CD4-positive, alpha-beta memory T cell (primary cell): ENCODE data around the gene TMIE. TPM values are rescaled to one million over a fixed set of nuclear protein-coding genes. Genes with fewer than 3 reads are reported as not detected.

ENCODE experiments used
- CTCF ChIA-PET: fragments of 350-600 bp; sonication (Branson Sonifier 250); formaldehyde crosslinking; loops from one replicate; lab custom pipeline; 2021; ENCODE audit warnings: inconsistent platforms; ENCODE audit not compliant: partially characterized antibody; lab: Charles Lee
- POLR2A ChIA-PET: fragments of 350-600 bp; sonication (Branson Sonifier 250); formaldehyde crosslinking; loops from one replicate; lab custom pipeline; 2021; ENCODE audit not compliant: partially characterized antibody; lab: Charles Lee
- DNase-seq, 5 donors: peaks; one replicate each; pipeline versions ENCODE4 v3.0.0 to v3.0.0-alpha.2; 2020 to 2022; ENCODE audit warnings: mixed read lengths in 1 of 5
- H3K27ac ChIP-seq: one replicate; pipeline ENCODE4 v1.7.0; 2013; ENCODE audit warnings: low read depth, low read length
- H3K27me3 ChIP-seq: 2 replicates; pipeline ENCODE4 v1.7.0; 2013; ENCODE audit warnings: mild to moderate bottlenecking, low read length, moderate library complexity; ENCODE audit not compliant: insufficient read depth
- H3K36me3 ChIP-seq: 2 replicates; pipeline ENCODE4 v1.7.0; 2013; ENCODE audit warnings: mild to moderate bottlenecking, low read length, moderate library complexity; ENCODE audit not compliant: insufficient read depth
- H3K4me1 ChIP-seq: 2 replicates; pipeline ENCODE4 v1.7.0; 2013; ENCODE audit warnings: mild to moderate bottlenecking, low read length, moderate library complexity; ENCODE audit not compliant: insufficient read depth
- H3K4me3 ChIP-seq, 2 donors: one replicate each; pipeline ENCODE4 v1.7.0; 2013; ENCODE audit warnings: low read length in 2 of 2, mild to moderate bottlenecking in 1 of 2
- H3K9me3 ChIP-seq, 2 donors: one replicate each; pipeline ENCODE4 v1.7.0; 2013; ENCODE audit warnings: low read length in 2 of 2, control low read depth in 1 of 2; ENCODE audit not compliant: control insufficient read depth in 1 of 2
- H3K27ac Mint-ChIP-seq, 7 donors: one replicate each; pipeline ENCODE4 v1.8.0; 2020 to 2021; ENCODE audit warnings: mixed read lengths in 7 of 7, mild to moderate bottlenecking in 6 of 7, inconsistent platforms in 3 of 7, moderate library complexity in 3 of 7
- H3K27me3 Mint-ChIP-seq, 2 donors: one replicate each; pipeline ENCODE4 v1.8.0; 2020 to 2021; ENCODE audit warnings: mixed read lengths in 2 of 2
- H3K36me3 Mint-ChIP-seq, 2 donors: one replicate each; pipeline ENCODE4 v1.8.0; 2020 to 2021; ENCODE audit warnings: mixed read lengths in 2 of 2, inconsistent platforms in 1 of 2, mild to moderate bottlenecking in 1 of 2
- H3K4me1 Mint-ChIP-seq, 4 donors: one replicate each; pipeline ENCODE4 v1.8.0; 2020 to 2021; ENCODE audit warnings: mixed read lengths in 4 of 4, mild to moderate bottlenecking in 1 of 4
- H3K4me3 Mint-ChIP-seq, 8 donors: one replicate each; pipeline ENCODE4 v1.8.0; 2020 to 2021; ENCODE audit warnings: mixed read lengths in 8 of 8, mild to moderate bottlenecking in 7 of 8, moderate library complexity in 6 of 8, inconsistent platforms in 3 of 8
- H3K9me3 Mint-ChIP-seq, 8 donors: one replicate each; pipeline ENCODE4 v1.8.0; 2020 to 2021; ENCODE audit warnings: mixed read lengths in 8 of 8, mild to moderate bottlenecking in 5 of 8, inconsistent platforms in 3 of 8, moderate library complexity in 1 of 8
- intact Hi-C: fragments of 100-400 bp; cut with micrococcal nuclease; formaldehyde crosslinking; loops from one replicate; pipeline ENCODE4 v1.15.1; 2023
- polyA plus RNA-seq, 2 donors: library from polyadenylated mRNA; unstranded; fragments of 300-500 nt; fragmentation: Illumina TruSeq; gene quantifications; one replicate each; pipeline ENCODE4 v1.2.3, GENCODE V29; 2021
- total RNA-seq, 2 experiments: library from RNA; stranded (reverse); gene quantifications; one replicate each; pipeline ENCODE4 v1.2.3, GENCODE V29; 2021

Gene TMIE
- total and polyA plus RNA-seq, 4 experiments from 2014 or later, result 0.70 to 3.3 (median 2.7) TPM

GRCh38 chr3:46710229-46710628 is 9.0 kb downstream of the TMIE start:
- Mint-ChIP-seq H3K4me3 (peak overlapping the region in 1 of 8 donors; percentile 27), H3K36me3 (peaks cover 3 to 5% of the 10 kb centered on the region in 2 donors), H3K27ac (peak overlapping the region in 1 of 7 donors; percentile 64), H3K27me3 (peaks cover 0 to 2% of the 10 kb centered on the region in 2 donors), H3K4me1 (peaks cover 0 to 4% (median 0%) of the 10 kb centered on the region in 4 donors), H3K9me3 (no peaks in the 10 kb centered on the region)
- no peaks in the 10 kb centered on the region for H3K4me1 ChIP-seq
- H3K27me3 ChIP-seq, result no peaks in the 10 kb centered on the region
- no peak overlapping the region for H3K27ac ChIP-seq
- no peaks in the 10 kb centered on the region for H3K9me3 ChIP-seq
- no peak overlapping the region for H3K4me3 ChIP-seq
- no peak for DNase-seq
- intact Hi-C loops, result no loop called here
- CTCF ChIA-PET, result interaction anchor here (0.6 to 1.1 kb wide), 3 partner anchors 184 to 650 kb away, joined by 3 read pairs; no protein-coding TSS in a partner anchor
- no peaks in the 10 kb centered on the region for H3K36me3 ChIP-seq
- POLR2A ChIA-PET, result no interaction called here

DNA sequence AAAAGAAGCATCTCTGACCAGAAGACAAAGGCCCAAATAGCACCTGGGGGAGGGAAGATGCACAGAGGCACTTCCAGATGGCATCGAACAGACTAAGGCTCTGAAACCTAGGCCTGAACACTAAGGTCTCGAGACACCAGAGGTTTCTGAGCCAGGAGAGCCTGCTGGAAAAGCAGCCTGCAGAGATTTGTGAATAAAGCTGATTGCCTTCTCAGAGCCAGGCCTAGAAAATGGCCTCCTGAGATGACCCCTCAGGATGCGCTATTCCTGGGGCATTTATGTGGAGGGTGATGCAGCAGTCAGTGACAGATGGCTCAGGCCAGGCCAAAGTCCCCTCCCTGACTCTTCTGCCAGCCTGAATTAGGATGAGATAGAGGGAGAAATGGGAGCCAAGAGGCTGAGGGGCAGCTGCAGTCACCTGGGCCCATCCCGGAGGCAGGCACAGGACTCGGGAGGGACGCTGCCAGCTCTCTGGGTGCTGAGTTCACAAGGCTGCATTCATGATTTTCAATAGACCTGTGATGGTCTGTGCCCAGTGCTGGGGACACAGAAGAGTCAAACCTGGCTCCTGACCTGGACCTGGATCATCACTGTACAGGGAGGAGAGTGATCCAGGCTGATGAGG is 9.6 kb downstream of the TMIE start:
- H3K27ac ChIP-seq, result no peak overlapping the region
- no peak overlapping the region for H3K4me3 ChIP-seq
- H3K36me3 Mint-ChIP-seq, result peaks cover 3 to 5% of the 10 kb centered on the region in 2 donors
- no peaks in the 10 kb centered on the region for H3K9me3 Mint-ChIP-seq
- no peaks in the 10 kb centered on the region for H3K4me1 ChIP-seq
- ChIA-PET CTCF (interaction anchor here (0.9 to 1.1 kb wide), 2 partner anchors 184 to 454 kb away, joined by 3 read pairs; no protein-coding TSS in a partner anchor), POLR2A (no interaction called here)
- no peaks in the 10 kb centered on the region for H3K27me3 ChIP-seq
- peaks cover 0 to 2% of the 10 kb centered on the region in 2 donors for H3K27me3 Mint-ChIP-seq
- intact Hi-C loops, result no loop called here
- H3K4me1 Mint-ChIP-seq, result peaks cover 0 to 4% (median 0%) of the 10 kb centered on the region in 4 donors
- H3K27ac Mint-ChIP-seq, result peak overlapping the region in 1 of 7 donors; percentile 64
- no peaks in the 10 kb centered on the region for H3K36me3 ChIP-seq
- H3K4me3 Mint-ChIP-seq, result peak overlapping the region in 1 of 8 donors; percentile 27
- no peaks in the 10 kb centered on the region for H3K9me3 ChIP-seq
- DNase-seq, result no peak

- no peak for DNase-seq
- Histone ChIP-seq H3K36me3 (no peaks in the 10 kb centered on the region), H3K4me3 (no peak overlapping the region), H3K27me3 (no peaks in the 10 kb centered on the region), H3K4me1 (no peaks in the 10 kb centered on the region), H3K27ac (no peak overlapping the region), H3K9me3 (no peaks in the 10 kb centered on the region)
- peaks cover 0 to 4% (median 0%) of the 10 kb centered on the region in 4 donors for H3K4me1 Mint-ChIP-seq
- CTCF ChIA-PET, result interaction anchor here (0.9 kb wide), 1 partner anchor 183 kb away, joined by 3 read pairs; no protein-coding TSS in a partner anchor
- peaks cover 0 to 2% of the 10 kb centered on the region in 2 donors for H3K27me3 Mint-ChIP-seq
- POLR2A ChIA-PET, result no interaction called here
- H3K27ac Mint-ChIP-seq, result no peak overlapping the region
- H3K9me3 Mint-ChIP-seq, result no peaks in the 10 kb centered on the region
- peaks cover 3 to 5% of the 10 kb centered on the region in 2 donors for H3K36me3 Mint-ChIP-seq
- H3K4me3 Mint-ChIP-seq, result no peak overlapping the region
- intact Hi-C loops, result no loop called here
Measured at GRCh38 chr3:46711305-46711704, 10.1 kb downstream of the TMIE start.

GRCh38 chr3:46711760-46712159 is 10.6 kb downstream of the TMIE start:
- intact Hi-C loops, result no loop called here
- H3K27ac ChIP-seq, result no peak overlapping the region
- H3K9me3 ChIP-seq, result no peaks in the 10 kb centered on the region
- CTCF ChIA-PET, result interaction anchor here (0.9 kb wide), 1 partner anchor 183 kb away, joined by 3 read pairs; no protein-coding TSS in a partner anchor
- no peaks in the 10 kb centered on the region for H3K27me3 ChIP-seq
- no peak overlapping the region for H3K4me3 Mint-ChIP-seq
- no peaks in the 10 kb centered on the region for H3K27me3 Mint-ChIP-seq
- H3K4me1 ChIP-seq, result no peaks in the 10 kb centered on the region
- peaks cover 3 to 5% of the 10 kb centered on the region in 2 donors for H3K36me3 Mint-ChIP-seq
- POLR2A ChIA-PET, result no interaction called here
- no peak for DNase-seq
- H3K4me1 Mint-ChIP-seq, result peaks cover 0 to 4% (median 0%) of the 10 kb centered on the region in 4 donors
- no peak overlapping the region for H3K27ac Mint-ChIP-seq
- H3K4me3 ChIP-seq, result no peak overlapping the region
- H3K9me3 Mint-ChIP-seq, result no peaks in the 10 kb centered on the region
- H3K36me3 ChIP-seq, result no peaks in the 10 kb centered on the region

GRCh38 chr3:46712191-46713049 is 11.2 kb downstream of the TMIE start:
- intact Hi-C loops, result no loop called here
- no peaks in the 10 kb centered on the region for H3K4me1 ChIP-seq
- no peaks in the 10 kb centered on the region for H3K9me3 Mint-ChIP-seq
- no peaks in the 10 kb centered on the region for H3K27me3 ChIP-seq
- DNase-seq, result no peak
- H3K36me3 Mint-ChIP-seq, result peaks cover 3 to 5% of the 10 kb centered on the region in 2 donors
- H3K9me3 ChIP-seq, result no peaks in the 10 kb centered on the region
- H3K4me3 Mint-ChIP-seq, result no peak overlapping the region
- no peak overlapping the region for H3K27ac ChIP-seq
- no peak overlapping the region for H3K27ac Mint-ChIP-seq
- no peak overlapping the region for H3K4me3 ChIP-seq
- no peaks in the 10 kb centered on the region for H3K27me3 Mint-ChIP-seq
- ChIA-PET POLR2A (no interaction called here), CTCF (interaction anchor here (1.0 kb wide), 1 partner anchor 10 kb away, joined by 4 read pairs; no protein-coding TSS in a partner anchor)
- peaks cover 0 to 4% (median 0%) of the 10 kb centered on the region in 4 donors for H3K4me1 Mint-ChIP-seq
- no peaks in the 10 kb centered on the region for H3K36me3 ChIP-seq

DNA sequence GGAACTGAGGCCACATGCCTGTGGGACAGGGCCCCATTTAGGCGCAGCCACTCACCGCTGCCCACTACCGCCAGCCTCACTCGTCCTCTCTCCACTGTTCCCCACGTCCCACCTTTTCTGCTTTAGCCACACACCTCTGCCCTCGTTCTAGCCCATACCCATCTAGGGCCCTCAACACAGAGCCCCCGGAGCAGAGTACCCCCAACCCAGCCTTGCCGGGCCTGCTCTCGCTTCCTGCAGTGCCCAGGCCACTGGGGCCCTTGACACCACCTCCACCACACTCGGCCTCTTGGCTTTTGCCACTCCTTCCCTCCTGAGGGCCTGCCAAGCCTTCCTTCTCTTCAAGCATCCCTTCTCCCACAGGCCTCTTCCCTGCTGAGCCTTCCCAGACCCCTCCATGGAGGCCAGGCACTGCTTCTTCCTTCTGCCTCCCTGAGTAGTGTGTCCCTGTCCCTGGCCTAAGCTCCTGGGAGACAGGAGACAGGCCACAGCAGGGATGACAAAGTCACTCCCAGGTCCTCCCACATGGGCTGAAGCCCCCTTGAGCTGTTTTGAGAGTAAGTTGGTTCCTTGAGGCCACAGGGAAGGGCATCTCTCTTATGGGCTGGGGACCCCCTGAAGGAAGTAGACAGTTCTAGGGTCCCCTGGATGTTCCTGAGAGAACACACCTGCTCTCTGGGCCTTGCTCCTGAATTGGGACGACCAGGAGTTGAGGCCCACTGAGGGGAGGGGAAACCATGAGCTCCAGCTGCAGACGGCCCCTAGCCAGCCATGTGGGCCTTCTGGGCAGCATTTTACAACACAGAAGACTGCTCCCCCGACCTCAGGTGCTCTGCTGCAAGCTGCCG is 12.1 kb downstream of the TMIE start:
- H3K27me3 Mint-ChIP-seq, result peaks cover 0 to 2% of the 10 kb centered on the region in 2 donors
- CTCF ChIA-PET, result interaction anchor here (1.0 kb wide), 1 partner anchor 9 kb away, joined by 4 read pairs; no protein-coding TSS in a partner anchor
- H3K4me1 Mint-ChIP-seq, result peaks cover 0 to 4% (median under 1%) of the 10 kb centered on the region in 4 donors
- no peak for DNase-seq
- no peak overlapping the region for H3K27ac Mint-ChIP-seq
- peaks cover 3 to 5% of the 10 kb centered on the region in 2 donors for H3K36me3 Mint-ChIP-seq
- H3K27ac ChIP-seq, result no peak overlapping the region
- no peaks in the 10 kb centered on the region for H3K27me3 ChIP-seq
- H3K36me3 ChIP-seq, result no peaks in the 10 kb centered on the region
- H3K4me3 ChIP-seq, result no peak overlapping the region
- no peaks in the 10 kb centered on the region for H3K9me3 ChIP-seq
- H3K4me3 Mint-ChIP-seq, result no peak overlapping the region
- H3K9me3 Mint-ChIP-seq, result no peaks in the 10 kb centered on the region
- H3K4me1 ChIP-seq, result no peaks in the 10 kb centered on the region
- intact Hi-C loops, result no loop called here
- POLR2A ChIA-PET, result no interaction called here
